ENCODE measurements around the gene GIPC2.
"Not testable (repeated sequence)": the region's sequence is repeated elsewhere in the genome, so short reads cannot be mapped to it uniquely, and the experiment has no call there.

The GIPC2 gene

GRCh38 chr1:78070210-78070609 lies 24.4 kb downstream of the GIPC2 start:
- no peak for DNase-seq

- DNase-seq = no peak
Observed at GRCh38 chr1:78070758-78071157, 25.0 kb downstream of the GIPC2 start.

GRCh38 chr1:78071696-78072095 lies 25.9 kb downstream of the GIPC2 start:
- no peak for DNase-seq

- DNase-seq = no peak
Observed at GRCh38 chr1:78072216-78072615, 26.4 kb downstream of the GIPC2 start.

GRCh38 chr1:78073441-78073840 lies 27.7 kb downstream of the GIPC2 start:
- DNase-seq = no peak

GRCh38 chr1:78075621-78076020 lies 29.9 kb downstream of the GIPC2 start:
- no peak for DNase-seq

GRCh38 chr1:78078358-78078757 lies 32.6 kb downstream of the GIPC2 start:
- DNase-seq = no peak

GRCh38 chr1:78079580-78079979 lies 33.8 kb downstream of the GIPC2 start:
- DNase-seq = no peak

- no peak for DNase-seq
Observed at GRCh38 chr1:78080767-78081166, 35.0 kb downstream of the GIPC2 start.

- DNase-seq = no peak
Observed at GRCh38 chr1:78081980-78082860, 36.5 kb downstream of the GIPC2 start.

- not testable (repeated sequence) for DNase-seq
Observed at GRCh38 chr1:78084639-78085038, 38.9 kb downstream of the GIPC2 start.

GRCh38 chr1:78086697-78087096 lies 40.9 kb downstream of the GIPC2 start:
- no peak for DNase-seq

- no peak for DNase-seq
Observed at GRCh38 chr1:78088015-78088414, 42.2 kb downstream of the GIPC2 start.

- DNase-seq = no peak
Observed at GRCh38 chr1:78088486-78088885, 42.7 kb downstream of the GIPC2 start.

GRCh38 chr1:78089010-78089409 lies 43.2 kb downstream of the GIPC2 start:
- no peak for DNase-seq

- DNase-seq = no peak
Observed at GRCh38 chr1:78090472-78091133, 44.8 kb downstream of the GIPC2 start.

GRCh38 chr1:78091215-78091813 lies 45.5 kb downstream of the GIPC2 start:
- DNase-seq = no peak

- DNase-seq = no peak
Observed at GRCh38 chr1:78091886-78092285, 46.1 kb downstream of the GIPC2 start.

GRCh38 chr1:78092643-78093042 lies 46.9 kb downstream of the GIPC2 start:
- DNase-seq = no peak

GRCh38 chr1:78093560-78093959 lies 47.8 kb downstream of the GIPC2 start:
- DNase-seq = no peak

- no peak for DNase-seq
Observed at GRCh38 chr1:78094639-78095038, 48.9 kb downstream of the GIPC2 start.

GRCh38 chr1:78095593-78095992 lies 49.8 kb downstream of the GIPC2 start:
- no peak for DNase-seq

GRCh38 chr1:78096017-78096416 lies 50.3 kb downstream of the GIPC2 start:
- no peak for DNase-seq

GRCh38 chr1:78096976-78097375 lies 51.2 kb downstream of the GIPC2 start:
- DNase-seq = no peak
